Measurements from ENCODE around the gene ANKRD55. TPM values are rescaled to one million over a fixed set of nuclear protein-coding genes. Genes with fewer than 3 reads are reported as not detected.

The ANKRD55 gene
- polyA plus RNA-seq, 3 donors: 1.3 to 2.0 (median 1.7) TPM

GRCh38 chr5:56050551-56051255 is 182.4 kb downstream of the ANKRD55 start:
- DNase-seq: peak; percentile 58

Other genes starting within 250 kb of the ANKRD55 start
- 100 to 1,000 TPM; 112 to 133 (median 114) TPM for gene IL6ST, start 238.4 kb downstream of the ANKRD55 start, polyA plus RNA-seq (ENCODE audit: insufficient read length in 3 of 3)

All from renal pelvis (tissue), 4 donors.